Measurements from ENCODE around the gene DRC3.

DNA sequence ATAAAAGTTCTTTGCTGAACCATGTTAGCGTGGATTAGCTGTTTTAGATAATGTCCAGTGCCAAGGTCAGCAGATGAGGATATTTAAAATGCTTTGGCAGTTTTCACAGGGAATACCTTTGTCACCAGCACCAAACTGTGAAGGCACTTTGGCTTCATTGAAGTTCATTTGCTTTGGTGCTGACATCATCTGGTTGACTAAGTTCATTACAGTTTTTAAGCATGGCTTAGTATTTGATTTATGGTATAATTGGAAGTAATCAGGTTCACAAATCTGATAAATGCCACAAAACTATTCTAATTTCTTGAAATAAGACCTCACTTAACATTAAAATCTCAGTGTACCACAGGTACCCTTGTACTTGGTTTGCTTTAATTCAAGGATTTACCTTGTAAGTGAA is 70.8 kb downstream of the DRC3 start:
- TF ChIP-seq, protein P1, sequence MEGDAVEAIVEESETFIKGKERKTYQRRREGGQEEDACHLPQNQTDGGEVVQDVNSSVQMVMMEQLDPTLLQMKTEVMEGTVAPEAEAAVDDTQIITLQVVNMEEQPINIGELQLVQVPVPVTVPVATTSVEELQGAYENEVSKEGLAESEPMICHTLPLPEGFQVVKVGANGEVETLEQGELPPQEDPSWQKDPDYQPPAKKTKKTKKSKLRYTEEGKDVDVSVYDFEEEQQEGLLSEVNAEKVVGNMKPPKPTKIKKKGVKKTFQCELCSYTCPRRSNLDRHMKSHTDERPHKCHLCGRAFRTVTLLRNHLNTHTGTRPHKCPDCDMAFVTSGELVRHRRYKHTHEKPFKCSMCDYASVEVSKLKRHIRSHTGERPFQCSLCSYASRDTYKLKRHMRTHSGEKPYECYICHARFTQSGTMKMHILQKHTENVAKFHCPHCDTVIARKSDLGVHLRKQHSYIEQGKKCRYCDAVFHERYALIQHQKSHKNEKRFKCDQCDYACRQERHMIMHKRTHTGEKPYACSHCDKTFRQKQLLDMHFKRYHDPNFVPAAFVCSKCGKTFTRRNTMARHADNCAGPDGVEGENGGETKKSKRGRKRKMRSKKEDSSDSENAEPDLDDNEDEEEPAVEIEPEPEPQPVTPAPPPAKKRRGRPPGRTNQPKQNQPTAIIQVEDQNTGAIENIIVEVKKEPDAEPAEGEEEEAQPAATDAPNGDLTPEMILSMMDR (IDR thresholded peaks at IDR 0.05), result peak in 1 of 5 experiments; percentile 6
- no peak for TF ChIP-seq EP300 (IDR thresholded peaks at IDR 0.05)
- TF ChIP-seq POLR2A (IDR thresholded peaks at IDR 0.05), result no peak
